ENCODE results near the gene HYAL3.

- TF ChIP-seq CTCF (conservative IDR thresholded peaks at IDR 0.05; ENCODE audit: low read depth, low read length) (no peak), EZH2 (IDR thresholded peaks at IDR 0.05; ENCODE audit: low read length, unreplicated experiment) (no peak), EZH2phosphoT487 (IDR thresholded peaks at IDR 0.05; ENCODE audit: borderline replicate concordance, low read length) (no peak)
These were observed 33.2 kb downstream of the HYAL3 start for GRCh38 chr3:50266017-50266416.
